Nephron progenitor cell (in vitro differentiated cells): ENCODE data around the gene CALR.

Source experiments
- DNase-seq: peaks from one replicate; pipeline ENCODE4 v3.0.0; 2021
- H3K27ac Mint-ChIP-seq: 2 replicates; pipeline ENCODE4 v1.8.0; 2021; ENCODE audit warnings: mild to moderate bottlenecking, moderate library complexity, mixed read lengths
- H3K27me3 Mint-ChIP-seq: 2 replicates; pipeline ENCODE4 v1.8.0; 2021; ENCODE audit warnings: mild to moderate bottlenecking, low read depth, mixed read lengths; ENCODE audit not compliant: poor library complexity
- H3K36me3 Mint-ChIP-seq: 2 replicates; pipeline ENCODE4 v1.8.0; 2021; ENCODE audit warnings: low read depth, mixed read lengths
- H3K4me1 Mint-ChIP-seq: 2 replicates; pipeline ENCODE4 v1.8.0; 2021; ENCODE audit warnings: mixed read lengths
- H3K4me3 Mint-ChIP-seq: 2 replicates; pipeline ENCODE4 v1.8.0; 2021; ENCODE audit warnings: mild to moderate bottlenecking, moderate library complexity, mixed read lengths
- H3K9me3 Mint-ChIP-seq: 2 replicates; pipeline ENCODE4 v1.8.0; 2021; ENCODE audit warnings: mild to moderate bottlenecking, moderate library complexity, mixed read lengths
- TF ChIP-seq, protein P1 (sequence below): fragments of 200-600 bp; sonication (generic); IDR thresholded peaks from 2 replicates; pipeline ENCODE4 v1.5.0; 2021; ENCODE audit warnings: antibody characterized with exemption

Gene CALR

DNA sequence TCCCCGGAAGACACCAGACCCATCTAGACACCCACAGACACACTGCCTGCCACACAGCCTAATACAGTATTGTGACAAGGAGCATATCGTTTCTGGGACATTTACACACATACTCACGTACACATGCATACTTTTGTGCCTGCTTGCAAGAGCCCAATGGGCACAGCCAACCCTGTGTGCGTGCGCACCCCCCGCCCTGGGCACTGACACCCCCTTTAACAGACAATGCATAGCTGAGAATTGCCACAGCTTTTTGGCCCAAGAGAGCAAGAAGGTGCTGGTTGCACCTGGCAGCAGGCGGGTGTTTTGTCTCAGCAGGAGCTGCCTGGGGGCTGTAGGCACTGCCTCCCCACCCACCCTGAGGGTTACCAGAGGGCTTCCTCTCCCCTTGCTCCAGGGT, 55.2 kb downstream of the CALR start:
- Mint-ChIP-seq H3K36me3 (no peaks in the 10 kb centered on the region), H3K4me3 (no peak overlapping the region), H3K27me3 (peaks cover 26% of the 10 kb centered on the region), H3K27ac (no peak overlapping the region), H3K9me3 (peaks cover 10% of the 10 kb centered on the region), H3K4me1 (peaks cover 10% of the 10 kb centered on the region)
- DNase-seq = no peak
- TF ChIP-seq, protein P1, sequence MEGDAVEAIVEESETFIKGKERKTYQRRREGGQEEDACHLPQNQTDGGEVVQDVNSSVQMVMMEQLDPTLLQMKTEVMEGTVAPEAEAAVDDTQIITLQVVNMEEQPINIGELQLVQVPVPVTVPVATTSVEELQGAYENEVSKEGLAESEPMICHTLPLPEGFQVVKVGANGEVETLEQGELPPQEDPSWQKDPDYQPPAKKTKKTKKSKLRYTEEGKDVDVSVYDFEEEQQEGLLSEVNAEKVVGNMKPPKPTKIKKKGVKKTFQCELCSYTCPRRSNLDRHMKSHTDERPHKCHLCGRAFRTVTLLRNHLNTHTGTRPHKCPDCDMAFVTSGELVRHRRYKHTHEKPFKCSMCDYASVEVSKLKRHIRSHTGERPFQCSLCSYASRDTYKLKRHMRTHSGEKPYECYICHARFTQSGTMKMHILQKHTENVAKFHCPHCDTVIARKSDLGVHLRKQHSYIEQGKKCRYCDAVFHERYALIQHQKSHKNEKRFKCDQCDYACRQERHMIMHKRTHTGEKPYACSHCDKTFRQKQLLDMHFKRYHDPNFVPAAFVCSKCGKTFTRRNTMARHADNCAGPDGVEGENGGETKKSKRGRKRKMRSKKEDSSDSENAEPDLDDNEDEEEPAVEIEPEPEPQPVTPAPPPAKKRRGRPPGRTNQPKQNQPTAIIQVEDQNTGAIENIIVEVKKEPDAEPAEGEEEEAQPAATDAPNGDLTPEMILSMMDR = no peak
